Measurements from ENCODE around the gene OLFML2B. TPM values are rescaled to one million over a fixed set of nuclear protein-coding genes. Genes with fewer than 3 reads are reported as not detected.

OLFML2B gene
- total and polyA plus RNA-seq, 2 of the 4 experiments (the other 2 are of a cell fraction), result 0.36 to 0.74 TPM

DNA sequence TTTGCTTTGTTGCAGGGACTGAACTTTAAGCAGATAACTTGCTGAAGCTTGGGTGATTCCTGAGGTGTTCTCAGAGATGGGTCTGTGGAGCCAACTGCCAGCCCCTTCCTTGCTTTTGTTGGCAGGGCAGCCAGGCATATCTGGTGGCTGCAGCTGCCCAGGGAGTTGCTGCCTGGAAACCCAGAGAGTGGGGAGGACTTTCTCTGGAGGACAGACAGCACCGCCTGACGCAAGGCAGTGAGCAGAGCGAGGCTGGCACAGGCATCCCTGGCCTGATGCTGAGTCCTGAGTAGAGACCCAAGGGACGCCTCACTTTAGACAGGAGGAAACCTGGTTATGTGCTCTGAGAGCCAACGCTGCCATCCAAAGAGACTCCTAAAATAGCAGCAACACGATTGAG is 9.8 kb upstream of the OLFML2B start:
- Histone ChIP-seq H3K4me3 (ENCODE audit: insufficient read depth, low read depth, low read length) (no peak overlapping the region), H2BK120ac (ENCODE audit: low read depth, low read length) (no peak overlapping the region), H3K14ac (replicated peaks; ENCODE audit: low read depth, low read length) (no peak overlapping the region), H3K18ac (ENCODE audit: low read depth, low read length) (no peak overlapping the region), H4K20me1 (ENCODE audit: insufficient read depth, low read length) (no peaks in the 10 kb centered on the region), H3K56ac (ENCODE audit: extremely low read depth, insufficient read depth, low read length) (no peak overlapping the region), H3K27me3 (ENCODE audit: control insufficient read depth, insufficient read depth, low read length) (peaks cover 20% of the 10 kb centered on the region), H3K27ac (ENCODE audit: insufficient read depth, low read length) (no peak overlapping the region), H3K23ac (ENCODE audit: low read depth, low read length) (no peak overlapping the region), H2BK5ac (ENCODE audit: low read depth, low read length, poor library complexity, severe bottlenecking) (no peak overlapping the region), H2AK9ac (replicated peaks; ENCODE audit: low read depth, low read length, poor library complexity) (no peak overlapping the region), H3K9me3 (ENCODE audit: control insufficient read depth, insufficient read depth, low read length) (no peaks in the 10 kb centered on the region), H3K4me2 (ENCODE audit: low read depth, low read length) (no peak overlapping the region), H3K4me1 (ENCODE audit: control insufficient read depth, insufficient read depth, low read length) (no peaks in the 10 kb centered on the region), H3K36me3 (ENCODE audit: control insufficient read depth, insufficient read depth, low read length) (no peaks in the 10 kb centered on the region), H2AK5ac (ENCODE audit: low read depth, low read length) (no peak overlapping the region), H3K79me1 (ENCODE audit: low read depth in 1 of 2, low read length in 2 of 2) (no peaks in the 10 kb centered on the region), H3K9ac (ENCODE audit: low read depth, low read length) (no peak overlapping the region), H4K91ac (ENCODE audit: insufficient read depth, low read depth, low read length) (no peak overlapping the region), H4K8ac (ENCODE audit: low read depth in 2 of 2, low read length in 2 of 2) (no peak overlapping the region), H3K4ac (ENCODE audit: low read depth, low read length) (no peak overlapping the region), H2BK15ac (ENCODE audit: low read depth, low read length) (no peak overlapping the region), H2BK20ac (ENCODE audit: low read depth, low read length) (no peak overlapping the region), H2AFZ (replicated peaks; ENCODE audit: low read length, poor library complexity) (no peak overlapping the region), H3K9me1 (ENCODE audit: insufficient read depth, low read length) (no peaks in the 10 kb centered on the region), H4K5ac (ENCODE audit: low read depth, low read length) (no peak overlapping the region)
- no peak for DNase-seq
- CTCF ChIA-PET, result interaction anchor here (0.6 kb wide), 1 partner anchor 218 kb away, joined by 4 read pairs; no protein-coding TSS in a partner anchor
- WGBS, 2 experiments (ENCODE audit: extremely low coverage in 2 of 2, insufficient read length in 1 of 2), result 81% methylated on average over 3 of the region's 6 CpGs; no CpG with 5 or more reads in 1 of the 2 experiments
- no peak for TF ChIP-seq FOS (IDR thresholded peaks at IDR 0.05; ENCODE audit: low read depth, low read length)
- no peak for TF ChIP-seq NFE2L2 (IDR thresholded peaks at IDR 0.05; ENCODE audit: low read depth, low read length)
- TF ChIP-seq, protein P1, sequence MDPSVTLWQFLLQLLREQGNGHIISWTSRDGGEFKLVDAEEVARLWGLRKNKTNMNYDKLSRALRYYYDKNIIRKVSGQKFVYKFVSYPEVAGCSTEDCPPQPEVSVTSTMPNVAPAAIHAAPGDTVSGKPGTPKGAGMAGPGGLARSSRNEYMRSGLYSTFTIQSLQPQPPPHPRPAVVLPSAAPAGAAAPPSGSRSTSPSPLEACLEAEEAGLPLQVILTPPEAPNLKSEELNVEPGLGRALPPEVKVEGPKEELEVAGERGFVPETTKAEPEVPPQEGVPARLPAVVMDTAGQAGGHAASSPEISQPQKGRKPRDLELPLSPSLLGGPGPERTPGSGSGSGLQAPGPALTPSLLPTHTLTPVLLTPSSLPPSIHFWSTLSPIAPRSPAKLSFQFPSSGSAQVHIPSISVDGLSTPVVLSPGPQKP (IDR thresholded peaks at IDR 0.05; ENCODE audit: borderline replicate concordance, low read depth, low read length), result no peak
- no peak for TF ChIP-seq RCOR1 (IDR thresholded peaks at IDR 0.05; ENCODE audit: insufficient replicate concordance, low read length)
- TF ChIP-seq SMC3 (IDR thresholded peaks at IDR 0.05; ENCODE audit: low read depth, low read length), result no peak
- TF ChIP-seq RAD21 (IDR thresholded peaks at IDR 0.05; ENCODE audit: low read length), result no peak
- no peak for TF ChIP-seq MAFK (IDR thresholded peaks at IDR 0.05; ENCODE audit: low read depth, low read length)
- no peak for TF ChIP-seq MXI1 (IDR thresholded peaks at IDR 0.05; ENCODE audit: borderline replicate concordance, low read depth, low read length)
- TF ChIP-seq RFX5 (IDR thresholded peaks at IDR 0.05; ENCODE audit: low read depth, low read length), result no peak
- dilution Hi-C loops (cut with HindIII; ENCODE audit: low sequenced_read_pairs, unreplicated experiment), result no loop called here
- intact Hi-C loops (cut with micrococcal nuclease), result no loop called here
- POLR2A ChIA-PET (ENCODE audit: unreplicated experiment), result interaction anchor here (0.5 kb wide), 1 partner anchor 465 kb away, joined by 3 read pairs; no protein-coding TSS in a partner anchor
- BruUV-seq (replicated peaks), result no TSS peak
- in situ Hi-C loops (cut with MboI; ENCODE audit: low sequenced_read_pairs), result no loop called here
- ATAC-seq (ENCODE audit: low read depth), result no peak

Data from IMR-90 (cell line).